Activated naive CD8-positive, alpha-beta T cell treated with anti-CD3 and anti-CD28 coated beads, Interleukin-2, amount 50 U/mL, for 24 hours (primary cell): ENCODE data around the gene GREB1.

ENCODE experiments used
- ATAC-seq: fragments of 150-1000 bp; cut with Tn5 transposase; one replicate; pipeline ENCODE4 v1.10.0; 2021
- DNase-seq: peaks from one replicate; pipeline ENCODE4 v3.0.0; 2021
- H3K27ac Mint-ChIP-seq: one replicate; pipeline ENCODE4 v1.8.0; 2021; ENCODE audit warnings: mild to moderate bottlenecking, mixed read lengths
- H3K27me3 Mint-ChIP-seq: one replicate; pipeline ENCODE4 v1.8.0; 2021; ENCODE audit warnings: mixed read lengths
- H3K36me3 Mint-ChIP-seq: one replicate; pipeline ENCODE4 v1.8.0; 2021; ENCODE audit warnings: low read depth, mixed read lengths
- H3K4me1 Mint-ChIP-seq: one replicate; pipeline ENCODE4 v1.8.0; 2021; ENCODE audit warnings: mixed read lengths
- H3K4me3 Mint-ChIP-seq: one replicate; pipeline ENCODE4 v1.8.0; 2021; ENCODE audit warnings: mild to moderate bottlenecking, moderate library complexity, mixed read lengths
- H3K9me3 Mint-ChIP-seq: one replicate; pipeline ENCODE4 v1.8.0; 2021; ENCODE audit warnings: mixed read lengths

GREB1 gene

GRCh38 chr2:11573418-11574175 is 39.8 kb downstream of the GREB1 start:
- Mint-ChIP-seq H3K4me1 (no peaks in the 10 kb centered on the region), H3K36me3 (no peaks in the 10 kb centered on the region), H3K4me3 (no peak overlapping the region), H3K27me3 (no peaks in the 10 kb centered on the region), H3K27ac (no peak overlapping the region), H3K9me3 (no peaks in the 10 kb centered on the region)
- DNase-seq (no peak), ATAC-seq (no peak)

DNA sequence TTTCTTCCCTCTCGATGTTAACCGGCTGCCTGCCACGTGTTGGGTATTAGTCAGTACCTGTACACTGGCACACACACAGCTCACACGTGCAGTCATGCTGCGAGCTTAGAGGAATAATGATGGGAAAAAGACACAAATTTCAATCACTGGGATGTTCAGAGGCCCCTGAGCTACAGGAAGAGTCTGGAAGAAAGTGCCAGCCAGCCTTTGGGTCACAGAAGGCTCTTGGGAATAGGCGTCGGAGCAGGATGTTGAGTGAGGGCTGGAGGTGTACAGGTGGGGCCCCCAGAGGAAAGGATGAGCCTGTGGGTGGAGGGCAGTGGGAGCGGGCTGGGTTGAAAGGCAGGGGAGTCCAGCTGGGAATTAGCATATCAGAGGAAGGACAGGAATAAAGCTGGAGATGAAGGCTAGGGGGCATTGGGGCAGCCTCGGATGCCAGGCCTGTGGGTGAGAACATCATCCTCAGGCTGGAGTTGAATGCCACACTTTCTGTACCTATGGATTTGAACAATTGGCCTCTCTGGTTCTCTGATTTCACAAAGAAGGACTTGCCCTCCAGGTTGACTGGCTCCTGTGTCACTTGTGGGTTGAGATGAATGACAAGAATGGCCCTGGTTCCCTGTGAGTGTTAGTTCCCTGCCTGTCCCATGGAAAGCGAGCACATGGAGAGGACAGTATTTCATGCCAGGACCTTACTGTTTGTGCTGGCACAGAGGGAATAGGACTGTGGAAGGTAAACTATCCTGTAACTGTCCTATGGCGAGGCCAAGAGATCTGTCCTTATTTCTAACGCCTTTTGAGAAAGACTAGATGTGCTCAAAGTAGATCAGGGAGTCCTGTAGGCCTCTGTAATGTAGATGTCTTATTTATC is 40.6 kb downstream of the GREB1 start:
- Mint-ChIP-seq H3K4me3 (no peak overlapping the region), H3K9me3 (no peaks in the 10 kb centered on the region), H3K27me3 (no peaks in the 10 kb centered on the region), H3K4me1 (no peaks in the 10 kb centered on the region), H3K27ac (no peak overlapping the region), H3K36me3 (no peaks in the 10 kb centered on the region)
- DNase-seq (no peak), ATAC-seq (no peak)

DNA sequence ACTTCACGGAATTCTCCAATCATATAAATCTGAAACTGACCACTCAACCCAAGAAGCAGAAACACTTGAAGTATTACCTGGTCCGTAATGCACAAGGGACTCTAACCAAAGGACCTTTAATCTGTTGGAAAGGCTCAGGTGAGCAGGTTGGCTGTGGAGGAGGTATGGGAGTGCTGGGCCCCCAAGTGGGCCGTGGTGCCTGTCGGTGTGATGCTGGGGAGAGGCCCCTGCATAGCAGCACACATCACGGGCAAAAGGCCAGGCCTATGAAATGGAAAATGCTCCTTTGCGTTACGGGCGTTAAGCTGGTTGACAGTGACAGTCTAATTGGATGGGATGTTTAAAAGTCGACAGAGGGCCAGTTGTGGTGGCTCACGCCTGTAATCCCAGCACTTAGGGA is 42.6 kb downstream of the GREB1 start:
- H3K4me1 Mint-ChIP-seq = no peaks in the 10 kb centered on the region
- H3K4me3 Mint-ChIP-seq = no peak overlapping the region
- no peaks in the 10 kb centered on the region for H3K36me3 Mint-ChIP-seq
- no peaks in the 10 kb centered on the region for H3K9me3 Mint-ChIP-seq
- H3K27ac Mint-ChIP-seq = no peak overlapping the region
- no peak for DNase-seq
- no peak for ATAC-seq
- H3K27me3 Mint-ChIP-seq = no peaks in the 10 kb centered on the region

DNA sequence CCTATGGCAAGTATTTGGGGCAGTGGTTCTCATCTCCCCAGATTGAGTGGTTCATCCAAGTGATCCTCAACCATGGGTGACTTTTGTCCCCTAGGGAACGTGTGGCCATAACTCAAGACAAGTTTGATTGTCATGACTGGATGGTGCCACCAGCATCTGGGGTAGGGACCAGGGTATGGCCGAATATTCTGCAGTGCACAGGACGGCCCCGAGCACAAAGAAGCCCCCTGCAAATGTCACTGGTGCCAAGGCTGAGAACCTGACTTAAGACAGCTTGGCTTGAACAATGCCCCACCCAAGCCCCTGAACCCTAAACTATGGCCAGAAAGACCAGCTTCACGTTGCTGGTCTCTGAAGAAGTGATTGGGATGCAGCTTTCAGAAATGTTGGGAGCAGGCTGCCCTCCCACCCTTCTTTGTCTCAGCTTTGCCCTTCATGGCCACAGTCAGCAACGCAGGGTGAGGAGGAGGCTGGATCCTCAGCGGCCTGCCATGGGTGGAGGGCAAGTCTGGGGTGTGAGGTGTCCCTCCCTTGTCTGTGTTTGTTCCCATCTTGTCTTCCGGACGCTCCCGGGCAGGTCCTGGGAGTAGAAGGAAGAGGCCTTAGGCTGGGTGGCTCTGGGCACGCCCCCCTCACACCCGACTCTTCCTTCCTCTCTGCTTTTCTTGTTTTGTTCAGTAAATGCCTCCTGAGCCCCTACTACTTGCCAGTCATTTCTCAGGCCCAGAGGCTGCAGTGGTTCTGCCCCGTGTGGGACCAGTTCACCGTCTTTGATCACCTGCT is 43.4 kb downstream of the GREB1 start:
- H3K27me3 Mint-ChIP-seq = no peaks in the 10 kb centered on the region
- no peak overlapping the region for H3K4me3 Mint-ChIP-seq
- H3K27ac Mint-ChIP-seq = no peak overlapping the region
- ATAC-seq = no peak
- H3K36me3 Mint-ChIP-seq = no peaks in the 10 kb centered on the region
- no peaks in the 10 kb centered on the region for H3K4me1 Mint-ChIP-seq
- DNase-seq = no peak
- H3K9me3 Mint-ChIP-seq = no peaks in the 10 kb centered on the region

DNA sequence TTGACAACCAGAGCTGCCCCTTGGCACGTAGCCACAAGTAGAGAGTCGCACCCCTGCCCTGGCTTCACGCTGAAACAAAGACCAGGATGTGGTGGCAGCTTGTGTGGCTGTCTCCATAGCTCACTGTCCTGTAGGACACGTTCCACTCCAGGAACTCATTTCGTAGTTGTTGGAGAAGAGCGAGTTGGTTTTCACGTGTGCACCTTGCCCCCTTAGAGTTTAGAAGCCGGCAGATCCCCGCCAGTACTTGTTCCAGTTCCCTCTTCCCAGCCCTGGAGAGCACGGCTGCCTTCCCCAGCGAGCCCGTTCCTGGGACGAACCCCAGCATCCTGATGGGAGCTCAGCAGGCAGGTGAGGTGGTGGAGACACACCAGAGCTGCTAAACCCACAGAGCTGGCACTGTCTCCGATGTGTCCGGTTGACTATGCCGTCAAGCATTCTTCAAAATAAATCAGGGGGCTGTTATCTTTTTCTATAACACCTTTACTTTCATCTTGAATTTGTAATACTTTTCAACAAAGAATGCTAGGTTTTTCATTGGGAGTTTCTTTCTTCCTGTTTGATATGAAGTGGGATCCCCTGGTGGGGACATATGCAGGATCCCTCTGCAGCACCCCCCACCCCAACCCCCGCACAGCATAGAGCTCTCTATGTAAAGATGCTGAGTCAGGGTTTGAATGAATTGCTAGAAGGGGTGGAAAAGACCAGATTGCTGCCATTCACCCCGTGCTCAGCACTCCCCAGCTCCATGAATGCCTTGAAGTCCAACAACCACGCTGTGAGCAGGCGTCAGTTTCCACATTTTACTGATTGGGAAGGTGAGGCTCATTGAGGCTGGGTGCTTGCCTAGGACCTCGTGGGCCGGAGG is 44.5 kb downstream of the GREB1 start:
- ATAC-seq = no peak
- Mint-ChIP-seq H3K36me3 (no peaks in the 10 kb centered on the region), H3K27ac (no peak overlapping the region), H3K9me3 (no peaks in the 10 kb centered on the region), H3K4me3 (no peak overlapping the region), H3K27me3 (peaks cover 2% of the 10 kb centered on the region), H3K4me1 (peaks cover 7% of the 10 kb centered on the region)
- DNase-seq = no peak

- no peak for DNase-seq
- Mint-ChIP-seq H3K27me3 (peaks cover 5% of the 10 kb centered on the region), H3K36me3 (no peaks in the 10 kb centered on the region), H3K4me1 (peaks cover 15% of the 10 kb centered on the region), H3K9me3 (no peaks in the 10 kb centered on the region), H3K27ac (no peak overlapping the region), H3K4me3 (no peak overlapping the region)
- no peak for ATAC-seq
Observed at GRCh38 chr2:11578986-11579774, 45.3 kb downstream of the GREB1 start.

- Mint-ChIP-seq H3K9me3 (no peaks in the 10 kb centered on the region), H3K36me3 (no peaks in the 10 kb centered on the region), H3K4me3 (no peak overlapping the region), H3K4me1 (peaks cover 17% of the 10 kb centered on the region), H3K27ac (no peak overlapping the region), H3K27me3 (peaks cover 12% of the 10 kb centered on the region)
- no peak for ATAC-seq
- no peak for DNase-seq
Observed at GRCh38 chr2:11579867-11580659, 46.2 kb downstream of the GREB1 start.

- Mint-ChIP-seq H3K4me1 (peaks cover 17% of the 10 kb centered on the region), H3K27ac (no peak overlapping the region), H3K36me3 (no peaks in the 10 kb centered on the region), H3K9me3 (no peaks in the 10 kb centered on the region), H3K4me3 (no peak overlapping the region), H3K27me3 (peaks cover 19% of the 10 kb centered on the region)
- DNase-seq (no peak), ATAC-seq (no peak)
Observed at GRCh38 chr2:11580697-11581096, 46.9 kb downstream of the GREB1 start.

DNA sequence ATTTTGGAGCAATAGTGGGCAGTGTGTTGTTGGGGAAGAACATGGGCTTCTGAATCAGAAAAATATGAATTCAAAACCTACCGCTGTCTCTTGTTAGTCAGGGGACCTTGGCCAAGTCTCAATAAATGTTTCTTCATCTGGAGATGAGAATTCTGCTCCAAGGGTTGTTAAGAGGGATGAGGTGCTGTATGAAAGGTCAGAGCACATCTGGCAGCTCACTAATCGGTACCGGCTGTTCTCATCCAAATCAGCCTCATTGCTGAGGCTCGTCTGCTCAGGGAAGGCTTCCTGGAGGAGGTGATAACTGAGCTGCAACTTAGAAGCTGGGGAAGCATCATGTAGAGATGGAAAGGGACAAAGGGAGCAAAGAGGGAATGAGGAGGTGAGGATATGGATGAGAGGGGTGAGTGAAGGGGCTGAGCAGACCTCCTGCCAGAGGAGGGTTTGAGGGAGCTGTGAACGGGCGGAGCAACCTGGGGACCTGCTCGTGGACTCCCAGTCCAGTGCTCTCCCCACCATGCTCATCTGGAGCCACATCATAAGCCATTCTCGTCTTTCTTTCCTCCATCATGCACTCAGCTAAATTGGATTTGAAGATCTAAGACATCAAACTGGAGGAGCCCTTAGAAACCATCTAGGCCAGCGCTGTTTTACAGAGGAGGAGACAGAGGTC is 47.4 kb downstream of the GREB1 start:
- H3K4me1 Mint-ChIP-seq = peaks cover 17% of the 10 kb centered on the region
- no peak for DNase-seq
- no peak overlapping the region for H3K4me3 Mint-ChIP-seq
- H3K36me3 Mint-ChIP-seq = no peaks in the 10 kb centered on the region
- ATAC-seq = no peak
- H3K27ac Mint-ChIP-seq = no peak overlapping the region
- peaks cover 22% of the 10 kb centered on the region for H3K27me3 Mint-ChIP-seq
- no peaks in the 10 kb centered on the region for H3K9me3 Mint-ChIP-seq

GRCh38 chr2:11581797-11582611 is 48.2 kb downstream of the GREB1 start:
- Mint-ChIP-seq H3K27ac (no peak overlapping the region), H3K4me1 (peaks cover 17% of the 10 kb centered on the region), H3K27me3 (peaks cover 24% of the 10 kb centered on the region), H3K9me3 (no peaks in the 10 kb centered on the region), H3K36me3 (no peaks in the 10 kb centered on the region), H3K4me3 (no peak overlapping the region)
- DNase-seq = no peak
- ATAC-seq = no peak

DNA sequence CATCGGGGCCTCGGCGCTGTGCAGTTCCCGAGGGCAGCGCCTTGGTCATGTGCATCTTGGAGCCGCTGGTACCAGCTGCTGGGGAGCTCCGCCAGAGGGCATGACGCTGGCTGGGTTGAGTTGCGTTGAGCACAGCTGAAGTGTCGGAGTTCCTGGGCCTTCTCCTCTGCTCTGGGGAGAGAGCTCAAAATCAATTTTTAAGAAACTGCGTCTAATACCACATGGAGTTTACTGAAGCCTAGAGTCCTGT is 48.7 kb downstream of the GREB1 start:
- Mint-ChIP-seq H3K9me3 (no peaks in the 10 kb centered on the region), H3K36me3 (no peaks in the 10 kb centered on the region), H3K27me3 (peaks cover 26% of the 10 kb centered on the region), H3K4me1 (peaks cover 17% of the 10 kb centered on the region), H3K27ac (no peak overlapping the region), H3K4me3 (no peak overlapping the region)
- ATAC-seq (no peak), DNase-seq (no peak)
